Keratinocyte (primary cell): ENCODE data around the gene SEC14L5. TPM values are rescaled to one million over a fixed set of nuclear protein-coding genes. Genes with fewer than 3 reads are reported as not detected.

ENCODE experiments used
- DNase-seq: peaks from one replicate; pipeline ENCODE4 v3.0.0-alpha.2; 2011; ENCODE audit warnings: low read depth, missing footprints, low spot score
- FAIRE-seq: peaks from 2 replicates; lab custom pipeline; 2011; peaks lifted over from hg19 to GRCh38; lab: Jason Lieb, UNC
- H2AFZ ChIP-seq: 2 replicates; pipeline ENCODE4 v1.6.0; 2012; ENCODE audit warnings: low read length, control low read depth, inconsistent platforms; ENCODE audit not compliant: control insufficient read depth
- H3K27ac ChIP-seq: 2 replicates; pipeline ENCODE4 v1.5.1; 2011; ENCODE audit warnings: low read length; ENCODE audit not compliant: control insufficient read depth, insufficient read depth
- H3K27me3 ChIP-seq: 3 replicates; pipeline ENCODE4 v1.6.0; 2011; ENCODE audit warnings: low read length; ENCODE audit not compliant: control insufficient read depth, insufficient read depth; ENCODE audit errors: extremely low read depth
- H3K36me3 ChIP-seq, 2 experiments: 2 replicates in 1 of 2; 3 replicates in 1 of 2; pipeline ENCODE4 v1.5.1; 2011; ENCODE audit warnings: low read length in 2 of 2, mild to moderate bottlenecking in 1 of 2; ENCODE audit not compliant: control insufficient read depth in 2 of 2, insufficient read depth in 2 of 2; ENCODE audit errors: extremely low read depth in 1 of 2
- H3K4me1 ChIP-seq: 3 replicates; pipeline ENCODE4 v1.5.1; 2011; ENCODE audit warnings: low read length; ENCODE audit not compliant: control insufficient read depth, insufficient read depth; ENCODE audit errors: extremely low read depth
- H3K4me2 ChIP-seq: 3 replicates; pipeline ENCODE4 v1.6.0; 2011; ENCODE audit warnings: low read depth, low read length; ENCODE audit not compliant: control insufficient read depth, insufficient read depth; ENCODE audit errors: extremely low read depth
- H3K4me3 ChIP-seq, 3 experiments: fragments of 200-600 bp in 1 of 3; sonication (generic) in 1 of 3; 2 replicates in 2 of 3; 3 replicates in 1 of 3; pipeline ENCODE4 v1.5.1; 2011 to 2016; ENCODE audit warnings: low read length in 3 of 3, mild to moderate bottlenecking in 3 of 3, control low read depth in 2 of 3, inconsistent platforms in 1 of 3, low read depth in 1 of 3, mixed read lengths in 1 of 3, mixed run types in 1 of 3, moderate library complexity in 1 of 3; ENCODE audit not compliant: control insufficient read depth in 2 of 3, insufficient read depth in 2 of 3; ENCODE audit errors: extremely low read depth in 1 of 3
- H3K79me2 ChIP-seq: 2 replicates; pipeline ENCODE4 v1.6.0; 2012; ENCODE audit warnings: low read length; ENCODE audit not compliant: control insufficient read depth, insufficient read depth
- H3K9ac ChIP-seq: 3 replicates; pipeline ENCODE4 v1.6.0; 2011; ENCODE audit warnings: low read length; ENCODE audit not compliant: control insufficient read depth, insufficient read depth; ENCODE audit errors: extremely low read depth
- H3K9me1 ChIP-seq: 3 replicates; pipeline ENCODE4 v1.6.0; 2011; ENCODE audit warnings: low read length; ENCODE audit not compliant: control insufficient read depth, insufficient read depth; ENCODE audit errors: extremely low read depth
- H3K9me3 ChIP-seq: 2 replicates; pipeline ENCODE4 v1.5.1; 2012; ENCODE audit warnings: low read depth, low read length; ENCODE audit not compliant: control insufficient read depth
- H4K20me1 ChIP-seq: 3 replicates; pipeline ENCODE4 v1.6.0; 2011; ENCODE audit warnings: low read length; ENCODE audit not compliant: control insufficient read depth, insufficient read depth; ENCODE audit errors: extremely low read depth
- CTCF ChIP-seq, 3 experiments: IDR thresholded peaks in 1 of 3; conservative IDR thresholded peaks in 1 of 3; optimal IDR thresholded peaks in 1 of 3; 2 replicates in 2 of 3; 3 replicates in 1 of 3; pipeline versions ENCODE3 to v1.5.1; 2011; ENCODE audit warnings: low read length in 3 of 3, mild to moderate bottlenecking in 3 of 3, moderate library complexity in 2 of 3, control low read depth in 1 of 3, inconsistent platforms in 1 of 3; ENCODE audit not compliant: insufficient read depth in 2 of 3; ENCODE audit errors: extremely low read depth in 1 of 3
- EZH2 ChIP-seq: IDR thresholded peaks from one replicate; pipeline ENCODE4 v1.6.1; 2012; ENCODE audit warnings: inconsistent platforms, mild to moderate bottlenecking, low read length, moderate library complexity
- dilution Hi-C: fragments of 300-500 bp; cut with MboI; formaldehyde crosslinking; loops from one replicate; pipeline ENCODE4 v1.7.0; 2020; ENCODE audit warnings: low sequenced_read_pairs; ENCODE audit not compliant: extremely low pct_ligation_motif_present
- polyA plus RNA-seq, 5 experiments: library from polyadenylated mRNA; depleted of rRNA in 3 of 5; stranded (reverse) in 3 of 5; stranded (forward) in 1 of 5; unstranded in 1 of 5; fragments of >200 nt; gene quantifications; 1 replicate in 1 of 5; 2 replicates in 3 of 5; 3 replicates in 1 of 5; pipeline versions ENCODE4 v1.2.1 to v1.2.3, GENCODE V29; 2011 to 2012; ENCODE audit warnings: missing spikeins in 2 of 5, low read depth in 1 of 5, low replicate concordance in 1 of 5

Gene SEC14L5
- polyA plus RNA-seq, 1 donor (not counting 4 experiments of a cell fraction or from before 2014, with no cell fraction given), result 0.08 TPM

DNA sequence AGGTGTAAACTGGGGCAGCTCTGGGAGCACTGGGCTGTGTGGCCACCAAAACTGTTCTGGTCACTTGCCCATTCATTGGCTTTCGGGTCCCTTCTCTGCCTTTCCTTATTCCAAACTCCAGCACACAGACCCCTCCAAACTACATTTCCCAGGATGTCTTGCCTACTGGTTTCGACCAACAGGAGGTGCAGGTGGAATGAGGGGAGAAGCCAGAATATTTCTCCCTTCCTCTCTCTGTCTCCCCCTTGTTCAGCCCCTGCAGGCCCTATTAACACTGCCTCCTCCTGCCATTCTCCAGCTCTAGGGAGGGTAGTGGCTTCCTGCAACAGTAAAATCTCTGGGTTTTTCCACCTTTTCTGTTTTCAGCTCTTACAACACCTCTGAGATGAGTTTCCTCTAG lies 88.8 kb downstream of the SEC14L5 start:
- TF ChIP-seq CTCF (optimal IDR thresholded peaks at IDR 0.05 in 1 of 3, IDR thresholded peaks at IDR 0.05 in 1 of 3, conservative IDR thresholded peaks at IDR 0.05 in 1 of 3; ENCODE audit: extremely low read depth in 1 of 3, insufficient read depth in 2 of 3, low read length in 3 of 3) (no peak), EZH2 (no peak)
- no peaks in the 10 kb centered on the region for H3K9me3 ChIP-seq
- H3K27ac ChIP-seq, result no peak overlapping the region
- no peak overlapping the region for H3K9ac ChIP-seq
- H4K20me1 ChIP-seq, result no peaks in the 10 kb centered on the region
- DNase-seq (no peak), FAIRE-seq (no peak)
- H3K9me1 ChIP-seq, result no peaks in the 10 kb centered on the region
- no peaks in the 10 kb centered on the region for H3K79me2 ChIP-seq
- dilution Hi-C loops, result no loop called here
- H3K4me1 ChIP-seq, result no peaks in the 10 kb centered on the region
- no peaks in the 10 kb centered on the region for H3K27me3 ChIP-seq
- no peaks in the 10 kb centered on the region for H3K36me3 ChIP-seq
- H2AFZ ChIP-seq, result no peak overlapping the region
- no peak overlapping the region for H3K4me3 ChIP-seq
- H3K4me2 ChIP-seq, result no peak overlapping the region

- no peak for DNase-seq
- H3K27me3 ChIP-seq, result peaks cover 5% of the 10 kb centered on the region
- no peak overlapping the region for H3K4me3 ChIP-seq
- dilution Hi-C loops, result no loop called here
- H3K4me2 ChIP-seq, result no peak overlapping the region
- H2AFZ ChIP-seq, result no peak overlapping the region
- no peaks in the 10 kb centered on the region for H3K79me2 ChIP-seq
- no peaks in the 10 kb centered on the region for H3K9me1 ChIP-seq
- H3K9me3 ChIP-seq, result no peaks in the 10 kb centered on the region
- H3K4me1 ChIP-seq, result no peaks in the 10 kb centered on the region
- H3K27ac ChIP-seq, result no peak overlapping the region
- no peaks in the 10 kb centered on the region for H4K20me1 ChIP-seq
- TF ChIP-seq CTCF (optimal IDR thresholded peaks at IDR 0.05 in 1 of 3, IDR thresholded peaks at IDR 0.05 in 1 of 3, conservative IDR thresholded peaks at IDR 0.05 in 1 of 3; ENCODE audit: extremely low read depth in 1 of 3, insufficient read depth in 2 of 3, low read length in 3 of 3) (no peak), EZH2 (no peak)
- FAIRE-seq, result no peak
- no peaks in the 10 kb centered on the region for H3K36me3 ChIP-seq
- no peak overlapping the region for H3K9ac ChIP-seq
Measured at GRCh38 chr16:5054876-5055865, 97.0 kb downstream of the SEC14L5 start.
